Measurements from ENCODE around the gene KCNN1.

- TF ChIP-seq CTCF (IDR thresholded peaks at IDR 0.05): no peak
- TF ChIP-seq POLR2A (IDR thresholded peaks at IDR 0.05): no peak
Measured at GRCh38 chr19:17966550-17967256, at the start of gene KCNN1.
